Fibroblast of villous mesenchyme (primary cell): Measurements from ENCODE around the gene PDE4D. TPM values are rescaled to one million over a fixed set of nuclear protein-coding genes. Genes with fewer than 3 reads are reported as not detected.

Experiments used
- DNase-seq: peaks from one replicate; pipeline ENCODE4 v3.0.0-alpha.2; 2010; ENCODE audit warnings: low read depth
- H3K4me3 ChIP-seq: 2 replicates; pipeline ENCODE4 v1.5.1; 2011; ENCODE audit warnings: low read depth, mild to moderate bottlenecking, low read length
- CTCF ChIP-seq: IDR thresholded peaks from 2 replicates; pipeline ENCODE4 v1.5.1; 2012; ENCODE audit warnings: low read depth, mild to moderate bottlenecking, low read length; ENCODE audit not compliant: insufficient read depth
- total RNA-seq: library from RNA; depleted of rRNA; stranded (reverse); fragments of >200 nt; gene quantifications from 2 replicates; pipeline ENCODE4 v1.2.3, GENCODE V29; 2012

The PDE4D gene
- total RNA-seq, 1 donor, result 6.0 TPM

- peak; percentile 40 for DNase-seq
- no peak for TF ChIP-seq CTCF
- no peak overlapping the region for H3K4me3 ChIP-seq
These were observed 49.9 kb downstream of the PDE4D start for GRCh38 chr5:59843511-59844213.

- DNase-seq, result peak; percentile 58
- no peak for TF ChIP-seq CTCF
These were observed 50.5 kb downstream of the PDE4D start for GRCh38 chr5:59842999-59843398.

GRCh38 chr5:59840200-59840601 is 53.3 kb downstream of the PDE4D start:
- TF ChIP-seq CTCF, result no peak
- DNase-seq, result peak; percentile 67

More at GRCh38 chr5:59842999-59843398, 50.5 kb downstream of the PDE4D start:
- no peak overlapping the region for H3K4me3 ChIP-seq

GRCh38 chr5:59838989-59839388 is 54.5 kb downstream of the PDE4D start:
- TF ChIP-seq CTCF, result no peak
- no peak for DNase-seq
- H3K4me3 ChIP-seq, result no peak overlapping the region

More at GRCh38 chr5:59840200-59840601, 53.3 kb downstream of the PDE4D start:
- H3K4me3 ChIP-seq, result no peak overlapping the region

- no peak overlapping the region for H3K4me3 ChIP-seq
- DNase-seq, result no peak
- no peak for TF ChIP-seq CTCF
These were observed 55.5 kb downstream of the PDE4D start for GRCh38 chr5:59838067-59838466.

- TF ChIP-seq CTCF, result no peak
These were observed 56.5 kb downstream of the PDE4D start for GRCh38 chr5:59837071-59837470.

GRCh38 chr5:59835800-59836199 is 57.7 kb downstream of the PDE4D start:
- H3K4me3 ChIP-seq, result no peak overlapping the region
- DNase-seq, result no peak
- no peak for TF ChIP-seq CTCF

More at GRCh38 chr5:59837071-59837470, 56.5 kb downstream of the PDE4D start:
- no peak overlapping the region for H3K4me3 ChIP-seq
- no peak for DNase-seq
